HepG2 (cell line): Measurements from ENCODE around the gene HHATL. TPM values are rescaled to one million over a fixed set of nuclear protein-coding genes. Genes with fewer than 3 reads are reported as not detected.
A peak's percentile ranks its signal among the peaks of the same experiment; 100 is the strongest.

Experiments used
- ATAC-seq: fragments of 200-7000 bp; cut with Tn5 transposase; 3 replicates; pipeline ENCODE4 v1.9.1; 2020; ENCODE audit warnings: mild to moderate bottlenecking, moderate library complexity
- BruUV-seq: library from RNA; stranded (reverse); fragments of 400-500 nt; replicated peaks from 2 replicates; lab custom pipeline; 2021; lab: Mats Ljungman, UMichigan
- CTCF ChIA-PET: fragments of 300-600 bp; formaldehyde crosslinking; extraction: SDS; loops from one replicate; lab custom pipeline; 2021; ENCODE audit warnings: low total read pairs, inconsistent platforms, low intra/inter-chr PET ratio; lab: Yijun Ruan, JAX
- POLR2A ChIA-PET: fragments of 350-600 bp; sonication (Branson Sonifier 250); formaldehyde crosslinking; loops from one replicate; lab custom pipeline; 2020; ENCODE audit warnings: antibody characterized with exemption, inconsistent platforms; lab: Yijun Ruan, JAX
- DNase-seq: peaks from one replicate; pipeline ENCODE4 v3.0.0-alpha.2; 2015; ENCODE audit warnings: low spot score
- FAIRE-seq: peaks from 3 replicates; lab custom pipeline; 2011; peaks lifted over from hg19 to GRCh38; lab: Jason Lieb, UNC
- H2AFZ ChIP-seq: one replicate; pipeline ENCODE4 v1.6.1; 2011; ENCODE audit warnings: low read length, inconsistent platforms
- H3K27ac ChIP-seq: fragments of 300-600 bp; 3 replicates; pipeline ENCODE4 v1.8.0; 2011; ENCODE audit warnings: mixed run types, mild to moderate bottlenecking, mixed read lengths, low read length, inconsistent platforms; ENCODE audit not compliant: insufficient read depth; ENCODE audit errors: extremely low read length
- H3K27me3 ChIP-seq, 2 experiments: fragments of 200-600 bp in 1 of 2; 2 replicates in 1 of 2; 3 replicates in 1 of 2; pipeline versions ENCODE4 v1.6.0 to v1.8.0; 2011; ENCODE audit warnings: low read length in 2 of 2, mild to moderate bottlenecking in 2 of 2, moderate library complexity in 2 of 2, inconsistent platforms in 1 of 2; ENCODE audit not compliant: insufficient read depth in 2 of 2, control insufficient read depth in 1 of 2
- H3K36me3 ChIP-seq, 2 experiments: fragments of 200-600 bp in 1 of 2; replicated peaks in 1 of 2; 2 replicates in 1 of 2; 3 replicates in 1 of 2; pipeline versions ENCODE4 v1.5.1 to v1.8.0; 2011; ENCODE audit warnings: low read length in 2 of 2, inconsistent platforms in 1 of 2; ENCODE audit not compliant: insufficient read depth in 2 of 2, control insufficient read depth in 1 of 2
- H3K4me1 ChIP-seq: 2 replicates; pipeline ENCODE4 v1.5.1; 2012; ENCODE audit warnings: low read length, inconsistent platforms; ENCODE audit not compliant: insufficient read depth
- H3K4me2 ChIP-seq: 2 replicates; pipeline ENCODE4 v1.6.0; 2011; ENCODE audit warnings: low read depth, low read length, inconsistent platforms
- H3K4me3 ChIP-seq, 3 experiments: fragments of 200-600 bp in 1 of 3; sonication (generic), shearing (Covaris generic) in 1 of 3; replicated peaks in 1 of 3; 2 replicates each; pipeline ENCODE4 v1.5.1; 2011 to 2016; ENCODE audit warnings: low read length in 3 of 3, inconsistent platforms in 2 of 3, low read depth in 2 of 3, mild to moderate bottlenecking in 2 of 3, control low read depth in 1 of 3, mixed read lengths in 1 of 3; ENCODE audit not compliant: insufficient read depth in 1 of 3
- H3K79me2 ChIP-seq: one replicate; pipeline ENCODE4 v1.6.1; 2011; ENCODE audit warnings: low read length, inconsistent platforms; ENCODE audit not compliant: insufficient read depth
- H3K9ac ChIP-seq: 2 replicates; pipeline ENCODE4 v1.6.0; 2011; ENCODE audit warnings: mild to moderate bottlenecking, low read depth, low read length, inconsistent platforms; ENCODE audit not compliant: insufficient read depth
- H3K9me3 ChIP-seq: 2 replicates; pipeline ENCODE4 v1.5.1; 2012; ENCODE audit warnings: mild to moderate bottlenecking, low read length
- H4K20me1 ChIP-seq: 2 replicates; pipeline ENCODE4 v1.6.0; 2011; ENCODE audit warnings: inconsistent platforms, mild to moderate bottlenecking, low read length, moderate library complexity; ENCODE audit not compliant: insufficient read depth
- ETV6 ChIP-seq: sonication (generic); formaldehyde crosslinking; conservative IDR thresholded peaks from 2 replicates; pipeline ENCODE4 v1.4.0; 2020; ENCODE audit warnings: missing genetic modification reagents
- FOXC1 ChIP-seq: sonication (generic); formaldehyde crosslinking; IDR thresholded peaks from 2 replicates; pipeline ENCODE4 v1.8.0; 2022; ENCODE audit warnings: mild to moderate bottlenecking, missing genetic modification reagents, borderline replicate concordance
- FOXK2 ChIP-seq: fragments of 450-650 bp; IDR thresholded peaks from 2 replicates; pipeline ENCODE4 v1.6.1; 2016
- HMG20A ChIP-seq: IDR thresholded peaks from 2 replicates; pipeline ENCODE4 v1.6.1; 2016; ENCODE audit warnings: borderline replicate concordance
- HOXD1 ChIP-seq: sonication (generic); formaldehyde crosslinking; IDR thresholded peaks from 2 replicates; pipeline ENCODE4 v1.5.0; 2020; ENCODE audit warnings: missing genetic modification reagents
- MTA1 ChIP-seq: sonication (generic); formaldehyde crosslinking; IDR thresholded peaks from 2 replicates; pipeline ENCODE4 v1.4.0; 2020; ENCODE audit warnings: missing genetic modification reagents, mild to moderate bottlenecking, borderline replicate concordance
- NONO ChIP-seq, 2 experiments: fragments of 450-650 bp in 1 of 2; sonication (generic) in 1 of 2; formaldehyde crosslinking in 1 of 2; IDR thresholded peaks in 1 of 2; conservative IDR thresholded peaks in 1 of 2; 2 replicates each; pipeline versions ENCODE4 v1.6.1 to v1.8.0; 2017 to 2022; ENCODE audit warnings: mild to moderate bottlenecking in 1 of 2, missing genetic modification reagents in 1 of 2, moderate library complexity in 1 of 2
- NR2F6 ChIP-seq, 2 experiments: IDR thresholded peaks; 2 replicates each; pipeline ENCODE4 v1.6.1; 2016; ENCODE audit warnings: antibody characterized with exemption in 1 of 2, mild to moderate bottlenecking in 1 of 2
- SIX1 ChIP-seq: sonication (generic); formaldehyde crosslinking; IDR thresholded peaks from 2 replicates; pipeline ENCODE4 v1.4.0; 2020; ENCODE audit warnings: missing genetic modification reagents, borderline replicate concordance
- SP4 ChIP-seq: sonication (generic); formaldehyde crosslinking; IDR thresholded peaks from 2 replicates; pipeline ENCODE4 v1.8.1; 2023; ENCODE audit warnings: mild to moderate bottlenecking, missing genetic modification reagents
- ZFP62 ChIP-seq: sonication (generic); formaldehyde crosslinking; IDR thresholded peaks from 2 replicates; pipeline ENCODE4 v1.4.0; 2020; ENCODE audit warnings: missing genetic modification reagents
- ZNF382 ChIP-seq: sonication (generic); formaldehyde crosslinking; IDR thresholded peaks from 2 replicates; pipeline ENCODE4 v1.5.0; 2020; ENCODE audit warnings: missing genetic modification reagents, mild to moderate bottlenecking, borderline replicate concordance
- ZNF772 ChIP-seq: sonication (generic); formaldehyde crosslinking; IDR thresholded peaks from 2 replicates; pipeline ENCODE4 v1.5.0; 2020; ENCODE audit warnings: mild to moderate bottlenecking, missing genetic modification reagents
- WGBS: methylation state at CpG from one replicate; pipeline ENCODE4 v1.1.6; 2017; ENCODE audit warnings: low lambda C conversion rate; 5-methylcytosine and 5-hydroxymethylcytosine counted together
- in situ Hi-C: cut with HindIII; loops from 2 replicates; pipeline ENCODE4 v1.10.0; 2017; ENCODE audit warnings: low pct_unique_long_range_greater_than_20kb; ENCODE audit not compliant: extremely low pct_ligation_motif_present
- intact Hi-C: fragments of 100-400 bp; cut with micrococcal nuclease; formaldehyde crosslinking; loops from one replicate; pipeline ENCODE4 v1.10.0; 2022; ENCODE audit not compliant: unreplicated experiment
- polyA plus RNA-seq, 8 experiments: library from polyadenylated mRNA; depleted of rRNA in 3 of 8; stranded (reverse) in 7 of 8; unstranded in 1 of 8; fragments of >200 nt; fragmentation: Illumina TruSeq in 4 of 8; extraction: Trizol in 4 of 8; gene quantifications; 2 replicates each; pipeline versions ENCODE4 v1.2.1 to v1.2.3, GENCODE V29; 2011 to 2016; ENCODE audit warnings: low read depth in 4 of 8, missing spikeins in 1 of 8, mixed read lengths in 1 of 8; ENCODE audit not compliant: insufficient read depth in 1 of 8
- total RNA-seq, 5 experiments: library from RNA; depleted of rRNA; stranded (reverse); fragments of >200 nt; fragmentation: Illumina TruSeq; extraction: Trizol; gene quantifications; 2 replicates each; pipeline ENCODE4 v1.2.3, GENCODE V29; 2016; ENCODE audit warnings: low read depth in 1 of 5
- TF ChIP-seq, protein P1 (sequence below): IDR thresholded peaks from 2 replicates; pipeline ENCODE4 v1.6.1; 2016; ENCODE audit warnings: missing genetic modification reagents, missing compliant biosample characterization
- TF ChIP-seq, protein P2 (sequence below): sonication (generic); formaldehyde crosslinking; IDR thresholded peaks from 2 replicates; pipeline ENCODE4 v1.4.0; 2020; ENCODE audit warnings: missing genetic modification reagents, borderline replicate concordance
- TF ChIP-seq, protein P3 (sequence below): sonication (generic); formaldehyde crosslinking; IDR thresholded peaks from 2 replicates; pipeline ENCODE4 v1.8.1; 2023; ENCODE audit warnings: mild to moderate bottlenecking, inconsistent platforms, moderate library complexity, missing genetic modification reagents, borderline replicate concordance
- TF ChIP-seq, protein P4 (sequence below): sonication (generic); formaldehyde crosslinking; IDR thresholded peaks from 2 replicates; pipeline ENCODE4 v1.8.0; 2022; ENCODE audit warnings: mild to moderate bottlenecking, missing genetic modification reagents

The HHATL gene
- total and polyA plus RNA-seq, 2 of the 13 experiments (the other 11 are each of a cell fraction or from before 2014, with no cell fraction given), result 0.26 TPM; not detected in 1

GRCh38 chr3:42732196-42732828 lies 29.7 kb upstream of the HHATL start:
- Histone ChIP-seq H3K4me2 (peak overlapping the region; percentile 68), H3K27me3 (no peaks in the 10 kb centered on the region), H3K9me3 (no peaks in the 10 kb centered on the region), H3K36me3 (no peaks in the 10 kb centered on the region), H3K4me1 (peaks cover 64% of the 10 kb centered on the region), H3K79me2 (no peaks in the 10 kb centered on the region), H4K20me1 (no peaks in the 10 kb centered on the region), H3K4me3 (peak overlapping the region in 1 of 3 experiments; percentile 22; a peak in 2 of 6 replicates), H2AFZ (no peak overlapping the region), H3K9ac (peak overlapping the region; percentile 78), H3K27ac (peak overlapping the region; percentile 97)
- ChIA-PET POLR2A (interaction anchor here (1.0 to 2.7 kb wide), 11 partner anchors 8 to 132 kb away, joined by 3 to 18 read pairs (median 5); partner anchors contain the start of genes HIGD1A and NKTR), CTCF (interaction anchor here (1.2 to 1.5 kb wide), 2 partner anchors 12 to 98 kb away, joined by 5 read pairs; no protein-coding TSS in a partner anchor)
- intact Hi-C loops (loop anchor here (1.0 to 5.0 kb wide), 3 partner anchors 12 to 130 kb away; partner anchors contain the start of genes NKTR and ZBTB47), in situ Hi-C loops (no loop called here)
- WGBS, result 23% methylated on average over 4 of the region's 4 CpGs
- BruUV-seq, result no TSS peak
- FAIRE-seq, result peak; percentile 97
- ATAC-seq, result peak; percentile 97
- peak; percentile 96 for DNase-seq
- TF ChIP-seq, protein P1, sequence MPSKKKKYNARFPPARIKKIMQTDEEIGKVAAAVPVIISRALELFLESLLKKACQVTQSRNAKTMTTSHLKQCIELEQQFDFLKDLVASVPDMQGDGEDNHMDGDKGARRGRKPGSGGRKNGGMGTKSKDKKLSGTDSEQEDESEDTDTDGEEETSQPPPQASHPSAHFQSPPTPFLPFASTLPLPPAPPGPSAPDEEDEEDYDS (CRISPR knock-in tag), result peak; percentile 71
- TF ChIP-seq ETV6 (no peak), MTA1 (peak; percentile 61), HMG20A (CRISPR knock-in tag) (peak; percentile 67; the same call in 1 of the 2 replicates), NONO (IDR thresholded peaks at IDR 0.05) (no peak), NONO (CRISPR knock-in tag; conservative IDR thresholded peaks at IDR 0.05) (0 out of 2 replicates have a peak, but pooled peaks have one; percentile 42), NR2F6 (IDR thresholded peaks at IDR 0.05) (peak; percentile 74), NR2F6 (CRISPR knock-in tag; IDR thresholded peaks at IDR 0.05) (peak; percentile 96), FOXK2 (peak; percentile 81; the same call in 1 of the 2 replicates), FOXC1 (CRISPR knock-in tag) (no peak), SP4 (CRISPR knock-in tag) (peak; percentile 25), ZNF772 (CRISPR knock-in tag) (peak; percentile 61; the same call in 1 of the 2 replicates), ZFP62 (no peak), SIX1 (CRISPR knock-in tag) (peak; percentile 68; the same call in 1 of the 2 replicates), HOXD1 (CRISPR knock-in tag) (peak; percentile 62; the same call in 1 of the 2 replicates), ZNF382 (CRISPR knock-in tag) (no peak)
- TF ChIP-seq, protein P2, sequence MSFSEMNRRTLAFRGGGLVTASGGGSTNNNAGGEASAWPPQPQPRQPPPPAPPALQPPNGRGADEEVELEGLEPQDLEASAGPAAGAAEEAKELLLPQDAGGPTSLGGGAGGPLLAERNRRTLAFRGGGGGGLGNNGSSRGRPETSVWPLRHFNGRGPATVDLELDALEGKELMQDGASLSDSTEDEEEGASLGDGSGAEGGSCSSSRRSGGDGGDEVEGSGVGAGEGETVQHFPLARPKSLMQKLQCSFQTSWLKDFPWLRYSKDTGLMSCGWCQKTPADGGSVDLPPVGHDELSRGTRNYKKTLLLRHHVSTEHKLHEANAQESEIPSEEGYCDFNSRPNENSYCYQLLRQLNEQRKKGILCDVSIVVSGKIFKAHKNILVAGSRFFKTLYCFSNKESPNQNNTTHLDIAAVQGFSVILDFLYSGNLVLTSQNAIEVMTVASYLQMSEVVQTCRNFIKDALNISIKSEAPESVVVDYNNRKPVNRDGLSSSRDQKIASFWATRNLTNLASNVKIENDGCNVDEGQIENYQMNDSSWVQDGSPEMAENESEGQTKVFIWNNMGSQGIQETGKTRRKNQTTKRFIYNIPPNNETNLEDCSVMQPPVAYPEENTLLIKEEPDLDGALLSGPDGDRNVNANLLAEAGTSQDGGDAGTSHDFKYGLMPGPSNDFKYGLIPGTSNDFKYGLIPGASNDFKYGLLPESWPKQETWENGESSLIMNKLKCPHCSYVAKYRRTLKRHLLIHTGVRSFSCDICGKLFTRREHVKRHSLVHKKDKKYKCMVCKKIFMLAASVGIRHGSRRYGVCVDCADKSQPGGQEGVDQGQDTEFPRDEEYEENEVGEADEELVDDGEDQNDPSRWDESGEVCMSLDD (CRISPR knock-in tag), result peak; percentile 93; the same call in 1 of the 2 replicates
- TF ChIP-seq, protein P3, sequence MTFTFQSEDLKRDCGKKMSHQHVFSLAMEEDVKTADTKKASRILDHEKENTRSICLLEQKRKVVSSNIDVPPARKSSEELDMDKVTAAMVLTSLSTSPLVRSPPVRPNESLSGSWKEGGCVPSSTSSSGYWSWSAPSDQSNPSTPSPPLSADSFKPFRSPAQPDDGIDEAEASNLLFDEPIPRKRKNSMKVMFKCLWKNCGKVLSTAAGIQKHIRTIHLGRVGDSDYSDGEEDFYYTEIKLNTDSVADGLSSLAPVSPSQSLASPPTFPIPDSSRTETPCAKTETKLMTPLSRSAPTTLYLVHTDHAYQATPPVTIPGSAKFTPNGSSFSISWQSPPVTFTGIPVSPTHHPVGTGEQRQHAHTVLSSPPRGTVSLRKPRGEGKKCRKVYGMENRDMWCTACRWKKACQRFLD (CRISPR knock-in tag), result no peak
- TF ChIP-seq, protein P4, sequence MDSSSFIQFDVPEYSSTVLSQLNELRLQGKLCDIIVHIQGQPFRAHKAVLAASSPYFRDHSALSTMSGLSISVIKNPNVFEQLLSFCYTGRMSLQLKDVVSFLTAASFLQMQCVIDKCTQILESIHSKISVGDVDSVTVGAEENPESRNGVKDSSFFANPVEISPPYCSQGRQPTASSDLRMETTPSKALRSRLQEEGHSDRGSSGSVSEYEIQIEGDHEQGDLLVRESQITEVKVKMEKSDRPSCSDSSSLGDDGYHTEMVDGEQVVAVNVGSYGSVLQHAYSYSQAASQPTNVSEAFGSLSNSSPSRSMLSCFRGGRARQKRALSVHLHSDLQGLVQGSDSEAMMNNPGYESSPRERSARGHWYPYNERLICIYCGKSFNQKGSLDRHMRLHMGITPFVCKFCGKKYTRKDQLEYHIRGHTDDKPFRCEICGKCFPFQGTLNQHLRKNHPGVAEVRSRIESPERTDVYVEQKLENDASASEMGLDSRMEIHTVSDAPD (CRISPR knock-in tag), result peak; percentile 87
